Spleen (tissue), 11 donors: Measurements from ENCODE around the gene RAPH1. TPM values are rescaled to one million over a fixed set of nuclear protein-coding genes. Genes with fewer than 3 reads are reported as not detected.

ENCODE experiments used
- DNase-seq: peaks from one replicate; pipeline ENCODE4 v3.0.0-alpha.2; 2020
- H3K27ac ChIP-seq, 8 donors: fragments of 200-600 bp; sonication (generic) in 7 of 8; 1 replicate in 4 of 8; 2 replicates in 4 of 8; pipeline versions ENCODE4 v1.5.0 to v1.8.0; 2016 to 2021; ENCODE audit warnings: inconsistent platforms in 4 of 8, mild to moderate bottlenecking in 4 of 8, moderate library complexity in 1 of 8
- H3K27me3 ChIP-seq, 7 donors: fragments of 200-600 bp; sonication (generic) in 6 of 7; replicated peaks in 1 of 7; 1 replicate in 4 of 7; 2 replicates in 3 of 7; pipeline versions ENCODE4 v1.5.0 to v1.8.0; 2016 to 2021; ENCODE audit warnings: inconsistent platforms in 3 of 7, mild to moderate bottlenecking in 1 of 7
- H3K36me3 ChIP-seq, 6 donors: fragments of 200-600 bp; sonication (generic) in 5 of 6; 1 replicate in 4 of 6; 2 replicates in 2 of 6; pipeline versions ENCODE4 v1.5.0 to v1.8.0; 2016 to 2021; ENCODE audit warnings: inconsistent platforms in 2 of 6
- H3K4me1 ChIP-seq, 6 donors: fragments of 200-600 bp; sonication (generic) in 5 of 6; 1 replicate in 3 of 6; 2 replicates in 3 of 6; pipeline versions ENCODE4 v1.5.0 to v1.8.0; 2016 to 2021; ENCODE audit warnings: inconsistent platforms in 3 of 6
- H3K4me3 ChIP-seq, 8 donors: fragments of 200-600 bp; sonication (generic) in 7 of 8; 1 replicate in 4 of 8; 2 replicates in 4 of 8; pipeline versions ENCODE4 v1.5.0 to v1.8.0; 2016 to 2021; ENCODE audit warnings: inconsistent platforms in 4 of 8, mild to moderate bottlenecking in 4 of 8, moderate library complexity in 2 of 8
- H3K9me3 ChIP-seq, 8 donors: fragments of 200-600 bp; sonication (generic) in 7 of 8; 1 replicate in 4 of 8; 2 replicates in 4 of 8; pipeline versions ENCODE4 v1.5.0 to v1.8.0; 2016 to 2021; ENCODE audit warnings: inconsistent platforms in 4 of 8
- POLR2A ChIP-seq, 3 donors: fragments of 450-650 bp; IDR thresholded peaks; one replicate each; pipeline ENCODE4 v1.5.1; 2017; ENCODE audit warnings: antibody characterized with exemption in 3 of 3, mild to moderate bottlenecking in 1 of 3
- POLR2AphosphoS5 ChIP-seq, 3 donors: sonication (generic); formaldehyde crosslinking; IDR thresholded peaks; one replicate each; pipeline ENCODE4 v1.5.1; 2017; ENCODE audit warnings: antibody characterized with exemption in 3 of 3
- WGBS, 5 donors: extraction: QIAGEN DNeasy Blood & Tissue Kit in 3 of 5; methylation state at CpG; one replicate each; pipeline versions ENCODE4 v1.1.5 to v1.1.7; 2013 to 2018; 5-methylcytosine and 5-hydroxymethylcytosine counted together
- intact Hi-C: fragments of 100-400 bp; cut with DNase I; formaldehyde crosslinking; loops from one replicate; pipeline ENCODE4 v1.15.0; 2023; ENCODE audit warnings: low total_unique reads
- polyA plus RNA-seq, 3 donors: library from polyadenylated mRNA; stranded (reverse); fragments of 200-250 nt; gene quantifications; one replicate each; pipeline ENCODE4 v1.2.1, GENCODE V29; 2013
- total RNA-seq, 7 donors: library from RNA; depleted of rRNA in 3 of 7; stranded (reverse); fragments of >200 nt in 3 of 7; fragmentation: NEBNext Ultra II Directional in 4 of 7; extraction: Animal tissue kit (Norgen Biotek cat#: 25700) in 4 of 7; gene quantifications; one replicate each; pipeline versions ENCODE4 v1.1.0 to v1.2.1, GENCODE V29; 2016 to 2021
- TF ChIP-seq, protein P1 (sequence below), 11 experiments: fragments of 200-600 bp in 7 of 11; fragments of 450-650 bp in 4 of 11; sonication (generic) in 4 of 11; IDR thresholded peaks in 8 of 11; conservative IDR thresholded peaks in 3 of 11; 1 replicate in 7 of 11; 2 replicates in 4 of 11; pipeline versions ENCODE4 v1.4.0 to v1.8.0; 2016 to 2021; ENCODE audit warnings: antibody characterized with exemption in 11 of 11, inconsistent platforms in 4 of 11, mild to moderate bottlenecking in 1 of 11
- donor health status: healthy with polysubstance abuse.
- donor health status: DM: no; HTN: no; CAD: no; lungs with moderate emphysema.
- donor health status: DM: no; HTN: no; CAD: no.
- donor health status: Bipolar disorder and iron deficiency.
- donor health status: healthy.
- donor health status: DM: no; HTN: no; CAD: no.
- donor health status: DM: yes; HTN: yes; CAD: no.

Gene RAPH1
- total and polyA plus RNA-seq, 10 donors, result 2.6 to 138 (median 70.9) TPM

DNA sequence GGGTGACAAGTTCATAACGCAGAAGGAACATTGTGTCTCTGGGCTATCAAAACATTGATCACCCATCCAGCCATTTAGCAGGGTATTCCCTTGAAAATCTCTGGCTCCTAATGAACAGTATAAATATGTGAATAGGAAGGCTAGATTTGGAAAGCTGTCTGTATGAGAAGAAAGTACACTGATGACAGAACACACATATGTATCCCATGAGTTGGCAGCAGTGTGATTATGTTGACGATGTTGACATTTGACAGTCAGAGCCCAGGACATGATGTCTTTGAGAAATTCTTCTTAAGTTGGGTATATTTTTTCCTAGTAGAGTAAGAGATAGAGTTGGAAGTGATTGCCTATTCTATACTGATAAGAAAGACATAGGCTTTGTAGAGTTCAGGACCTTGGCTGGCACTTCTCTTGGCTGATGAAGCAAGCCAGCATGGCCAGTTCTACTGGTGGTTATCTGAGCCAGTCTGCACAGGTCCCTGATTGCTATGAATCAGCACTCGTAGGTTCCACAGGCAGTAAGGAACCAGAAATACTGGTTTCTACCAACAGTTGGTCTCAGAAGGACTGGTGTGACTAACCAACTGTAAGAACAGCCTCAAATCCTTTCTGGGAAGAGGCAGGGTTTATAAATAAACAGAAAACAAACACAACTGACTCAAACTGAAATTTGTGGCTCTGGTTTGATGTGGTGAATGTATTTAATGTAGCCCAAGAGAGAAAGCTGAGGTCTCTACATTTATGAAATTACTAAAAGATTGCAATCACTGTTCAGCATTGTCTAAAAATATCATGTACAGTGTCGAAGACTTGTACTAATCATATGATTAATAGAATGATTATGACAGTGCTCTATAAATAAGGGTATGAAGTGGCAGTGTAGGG is 43.9 kb upstream of the RAPH1 start:
- peaks cover 0 to 4% (median 0%) of the 10 kb centered on the region in 8 donors for H3K9me3 ChIP-seq
- H3K27ac ChIP-seq, result no peak overlapping the region
- H3K27me3 ChIP-seq, result no peaks in the 10 kb centered on the region
- no peaks in the 10 kb centered on the region for H3K36me3 ChIP-seq
- 64 to 81% (median 70%) methylated on average over 4 of the region's 4 CpGs for WGBS, 5 donors
- H3K4me1 ChIP-seq, result peaks cover 0 to 6% (median 0%) of the 10 kb centered on the region in 6 donors
- intact Hi-C loops, result no loop called here
- no peak for DNase-seq
- no peak for TF ChIP-seq POLR2AphosphoS5 (IDR thresholded peaks at IDR 0.05)
- no peak overlapping the region for H3K4me3 ChIP-seq

DNA sequence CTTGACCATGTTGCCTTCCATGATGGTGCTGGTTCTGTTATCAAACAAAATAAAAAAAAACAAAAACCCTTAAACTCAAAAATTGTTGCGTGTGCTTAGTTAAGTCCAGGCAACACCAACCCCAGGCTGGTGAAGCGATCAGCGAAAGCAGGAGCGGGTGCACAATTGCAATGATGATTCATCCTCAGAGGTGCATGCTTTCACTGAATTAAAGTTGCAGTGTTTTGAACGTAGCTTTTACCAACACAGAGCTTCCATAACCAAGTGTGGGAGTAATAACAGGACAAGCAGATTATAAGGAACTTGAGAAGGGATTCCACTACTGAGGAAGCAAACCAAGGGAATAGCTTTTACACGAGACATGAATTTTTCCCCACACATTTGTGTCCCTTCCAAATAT is 39.7 kb upstream of the RAPH1 start:
- Histone ChIP-seq H3K27me3 (peaks cover 0 to 13% (median 0%) of the 10 kb centered on the region in 7 donors), H3K9me3 (peaks cover 0 to 4% (median 0%) of the 10 kb centered on the region in 8 donors), H3K36me3 (no peaks in the 10 kb centered on the region), H3K27ac (no peak overlapping the region), H3K4me3 (no peak overlapping the region), H3K4me1 (no peaks in the 10 kb centered on the region)
- DNase-seq, result no peak
- TF ChIP-seq POLR2AphosphoS5 (IDR thresholded peaks at IDR 0.05), result no peak
- TF ChIP-seq, protein P1, sequence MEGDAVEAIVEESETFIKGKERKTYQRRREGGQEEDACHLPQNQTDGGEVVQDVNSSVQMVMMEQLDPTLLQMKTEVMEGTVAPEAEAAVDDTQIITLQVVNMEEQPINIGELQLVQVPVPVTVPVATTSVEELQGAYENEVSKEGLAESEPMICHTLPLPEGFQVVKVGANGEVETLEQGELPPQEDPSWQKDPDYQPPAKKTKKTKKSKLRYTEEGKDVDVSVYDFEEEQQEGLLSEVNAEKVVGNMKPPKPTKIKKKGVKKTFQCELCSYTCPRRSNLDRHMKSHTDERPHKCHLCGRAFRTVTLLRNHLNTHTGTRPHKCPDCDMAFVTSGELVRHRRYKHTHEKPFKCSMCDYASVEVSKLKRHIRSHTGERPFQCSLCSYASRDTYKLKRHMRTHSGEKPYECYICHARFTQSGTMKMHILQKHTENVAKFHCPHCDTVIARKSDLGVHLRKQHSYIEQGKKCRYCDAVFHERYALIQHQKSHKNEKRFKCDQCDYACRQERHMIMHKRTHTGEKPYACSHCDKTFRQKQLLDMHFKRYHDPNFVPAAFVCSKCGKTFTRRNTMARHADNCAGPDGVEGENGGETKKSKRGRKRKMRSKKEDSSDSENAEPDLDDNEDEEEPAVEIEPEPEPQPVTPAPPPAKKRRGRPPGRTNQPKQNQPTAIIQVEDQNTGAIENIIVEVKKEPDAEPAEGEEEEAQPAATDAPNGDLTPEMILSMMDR (IDR thresholded peaks at IDR 0.05 in 8 of 11, conservative IDR thresholded peaks at IDR 0.05 in 3 of 11), result no peak
- no peak for TF ChIP-seq POLR2A (IDR thresholded peaks at IDR 0.05)
- intact Hi-C loops, result no loop called here
- 76 to 93% (median 86%) methylated on average over 6 of the region's 6 CpGs for WGBS, 5 donors

DNA sequence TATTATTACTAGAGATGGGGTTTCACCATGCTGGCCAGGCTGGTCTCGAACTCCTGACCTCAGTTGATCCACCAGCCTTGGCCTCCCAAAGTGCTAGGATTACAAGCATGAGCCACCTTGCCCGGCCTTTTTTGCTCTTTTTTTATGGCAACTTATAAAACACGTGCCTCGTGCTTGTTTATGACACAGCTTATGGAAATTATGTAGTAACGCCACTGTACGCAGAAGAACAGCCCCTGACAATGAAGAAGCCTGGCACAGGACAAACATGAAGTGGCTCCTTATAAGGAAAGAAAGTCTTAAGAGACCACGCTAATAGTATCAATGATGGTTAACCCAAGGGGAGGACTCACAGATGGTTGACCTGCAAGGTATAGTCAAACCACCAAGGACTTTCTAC is 37.2 kb upstream of the RAPH1 start:
- Histone ChIP-seq H3K4me1 (no peaks in the 10 kb centered on the region), H3K27me3 (peaks cover 0 to 13% (median 0%) of the 10 kb centered on the region in 7 donors), H3K27ac (no peak overlapping the region), H3K36me3 (no peaks in the 10 kb centered on the region), H3K9me3 (peaks cover 0 to 3% (median 0%) of the 10 kb centered on the region in 8 donors), H3K4me3 (no peak overlapping the region)
- DNase-seq, result no peak
- intact Hi-C loops, result no loop called here
- 90 to 97% (median 96%) methylated on average over 7 of the region's 7 CpGs for WGBS, 5 donors
- TF ChIP-seq POLR2AphosphoS5 (IDR thresholded peaks at IDR 0.05) (no peak), POLR2A (IDR thresholded peaks at IDR 0.05) (no peak)
- TF ChIP-seq, protein P1 (IDR thresholded peaks at IDR 0.05 in 8 of 11, conservative IDR thresholded peaks at IDR 0.05 in 3 of 11), result no peak

- Histone ChIP-seq H3K4me3 (no peak overlapping the region), H3K27me3 (peaks cover 0 to 13% (median 0%) of the 10 kb centered on the region in 7 donors), H3K4me1 (no peaks in the 10 kb centered on the region), H3K36me3 (no peaks in the 10 kb centered on the region), H3K27ac (no peak overlapping the region), H3K9me3 (no peaks in the 10 kb centered on the region)
- WGBS, 5 donors, result 69 to 79% (median 75%) methylated on average over 8 of the region's 8 CpGs
- DNase-seq, result no peak
- intact Hi-C loops, result no loop called here
- TF ChIP-seq, protein P1 (IDR thresholded peaks at IDR 0.05 in 8 of 11, conservative IDR thresholded peaks at IDR 0.05 in 3 of 11), result no peak
- no peak for TF ChIP-seq POLR2AphosphoS5 (IDR thresholded peaks at IDR 0.05)
- no peak for TF ChIP-seq POLR2A (IDR thresholded peaks at IDR 0.05)
Observed at GRCh38 chr2:203569677-203570316, 34.7 kb upstream of the RAPH1 start.
